Heart left ventricle (tissue), 16 donors: ENCODE measurements around the gene RTBDN. TPM values are rescaled to one million over a fixed set of nuclear protein-coding genes. Genes with fewer than 3 reads are reported as not detected.

Experiments used
- ATAC-seq, 4 donors: fragments of 200-7000 bp; cut with Tn5 transposase; one replicate each; pipeline ENCODE4 v1.9.1; 2020 to 2022; ENCODE audit warnings: moderate library complexity in 4 of 4, mild to moderate bottlenecking in 3 of 4, moderate number of reproducible peaks in 1 of 4
- DNase-seq, 5 donors: peaks; one replicate each; pipeline ENCODE4 v3.0.0-alpha.2; 2020
- H3K27ac ChIP-seq, 12 donors: fragments of 200-600 bp; sonication (generic) in 4 of 12; one replicate each; pipeline versions ENCODE4 v1.5.0 to v1.8.0; 2016 to 2022; ENCODE audit warnings: mild to moderate bottlenecking in 2 of 12
- H3K27me3 ChIP-seq, 9 donors: fragments of 200-600 bp; sonication (generic) in 2 of 9; one replicate each; pipeline versions ENCODE4 v1.5.1 to v1.8.0; 2016 to 2022; ENCODE audit warnings: mild to moderate bottlenecking in 3 of 9
- H3K36me3 ChIP-seq, 9 donors: fragments of 200-600 bp; sonication (generic) in 2 of 9; one replicate each; pipeline versions ENCODE4 v1.5.0 to v1.8.0; 2018 to 2022; ENCODE audit warnings: mild to moderate bottlenecking in 2 of 9
- H3K4me1 ChIP-seq, 12 donors: fragments of 200-600 bp; sonication (generic) in 4 of 12; one replicate each; pipeline versions ENCODE4 v1.5.0 to v1.8.0; 2016 to 2022; ENCODE audit warnings: mild to moderate bottlenecking in 3 of 12
- H3K4me3 ChIP-seq, 12 donors: fragments of 200-600 bp; sonication (generic) in 4 of 12; one replicate each; pipeline versions ENCODE4 v1.5.0 to v1.8.0; 2017 to 2022; ENCODE audit warnings: mild to moderate bottlenecking in 9 of 12, moderate library complexity in 4 of 12
- H3K9me3 ChIP-seq, 12 donors: fragments of 200-600 bp; sonication (generic) in 4 of 12; one replicate each; pipeline versions ENCODE4 v1.5.0 to v1.8.0; 2016 to 2022; ENCODE audit warnings: mild to moderate bottlenecking in 1 of 12
- POLR2A ChIP-seq, 2 donors: fragments of 450-650 bp; IDR thresholded peaks; one replicate each; pipeline ENCODE4 v1.6.1; 2017; ENCODE audit warnings: antibody characterized with exemption in 2 of 2, mild to moderate bottlenecking in 2 of 2, moderate library complexity in 2 of 2
- WGBS, 4 donors: extraction: QIAGEN DNeasy Blood & Tissue Kit in 2 of 4; methylation state at CpG; one replicate each; pipeline versions ENCODE4 v1.1.5 to v1.1.7; 2013 to 2018; 5-methylcytosine and 5-hydroxymethylcytosine counted together
- intact Hi-C, 10 donors: fragments of 100-400 bp; cut with DNase I; formaldehyde crosslinking; loops; one replicate each; pipeline versions ENCODE4 v1.11.1 to v1.14.2; 2022
- polyA plus RNA-seq, 2 donors: library from polyadenylated mRNA; stranded (reverse); fragments of 200-250 nt; gene quantifications; one replicate each; pipeline ENCODE4 v1.2.3, GENCODE V29; 2013
- total RNA-seq, 9 donors: library from RNA; depleted of rRNA in 2 of 9; stranded (reverse); fragments of >200 nt in 2 of 9; fragmentation: NEBNext Ultra II Directional in 3 of 9; extraction: Animal tissue kit (Norgen Biotek cat#: 25700) in 3 of 9; gene quantifications; one replicate each; pipeline versions ENCODE4 v1.1.0 to v1.2.4, GENCODE V29; 2016 to 2023
- TF ChIP-seq, protein P1 (sequence below), 12 donors: fragments of 200-600 bp; sonication (generic) in 4 of 12; IDR thresholded peaks; one replicate each; pipeline versions ENCODE4 v1.5.0 to v1.8.0; 2018 to 2022; ENCODE audit warnings: antibody characterized with exemption in 12 of 12, mild to moderate bottlenecking in 5 of 12
- donor health status: ischemic (EF 13 %, LVEDD 7.1; RV severe dilation, severe dysfunction).
- donor health status: healthy with polysubstance abuse.
- donor health status: DM: no; HTN: yes; CAD: no.
- donor health status: DM: no; HTN: no; CAD: no.
- donor health status: ischemic (EF 25% LVEDD 6.9; RV normal size, moderate dysfunction).
- donor health status: ischemic (EF 25% LVEDD 5.7; RV mildly dilated, moderate dysfunction).
- donor health status: healthy.
- donor health status: DM: yes; HTN: yes; CAD: no.
- donor health status: ischemic (EF 35%, LVEDD 5.7; RV mildly dilated, moderate dysfunction).
- donor health status: nonischemic (EF 11% LVEDD 7.7; RV severe dilation, severe dysfunction).
- donor health status: DM: yes; HTN: yes; CAD: no.
- donor health status: PGD.
- donor health status: ischemic (EF 29% LVEDD 5.4; RV normal size, mild dysfunction).
- donor health status: nonischemic (EF 23%, LVEDD 6.1; RV moderate dilation, normal function).

Gene RTBDN
- total and polyA plus RNA-seq, 11 donors = not detected

DNA sequence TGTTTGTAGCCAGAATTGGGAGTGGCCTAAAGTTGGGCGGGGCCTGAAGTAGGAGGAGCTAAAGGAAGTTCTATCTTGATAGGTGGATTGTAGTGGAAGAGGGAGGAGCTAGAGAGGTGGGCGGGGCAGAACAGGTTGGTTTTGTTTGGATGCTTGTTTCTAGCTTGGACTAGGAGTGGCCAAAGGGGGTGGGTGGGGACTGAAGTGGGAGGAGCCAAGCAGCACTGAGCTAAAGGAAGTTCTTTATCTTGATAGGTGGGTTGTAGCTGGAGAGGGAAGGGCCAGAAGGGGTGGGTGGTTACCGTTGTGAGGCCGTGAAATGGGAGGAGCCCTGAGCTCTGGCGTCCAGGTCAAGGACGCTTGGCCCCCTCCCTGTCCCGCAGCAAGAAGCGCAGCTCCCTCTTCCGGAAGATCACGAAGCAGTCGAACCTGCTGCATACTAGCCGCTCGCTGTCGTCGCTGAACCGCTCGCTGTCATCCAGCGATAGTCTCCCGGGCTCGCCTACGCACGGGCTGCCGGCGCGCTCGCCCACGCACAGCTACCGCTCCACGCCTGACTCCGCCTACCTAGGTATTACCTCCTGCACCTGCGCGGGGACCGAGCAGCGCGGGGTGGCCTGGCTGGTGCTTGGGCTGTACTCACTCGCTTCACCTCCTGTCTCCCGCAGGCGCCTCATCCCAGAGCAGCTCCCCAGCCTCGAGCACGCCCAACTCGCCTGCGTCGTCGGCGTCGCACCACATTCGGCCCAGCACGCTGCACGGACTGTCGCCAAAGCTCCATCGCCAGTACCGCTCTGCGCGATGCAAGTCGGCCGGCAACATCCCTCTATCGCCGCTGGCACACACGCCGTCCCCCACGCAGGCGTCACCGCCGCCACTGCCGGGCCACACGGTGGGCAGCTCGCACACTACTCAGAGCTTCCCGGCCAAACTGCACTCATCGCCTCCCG lies 38.8 kb upstream of the RTBDN start:
- H3K27ac ChIP-seq = no peak overlapping the region
- ATAC-seq = peak; percentile 46 to 80 (median 74)
- peaks cover 0 to 14% (median 3%) of the 10 kb centered on the region in 12 donors for H3K4me1 ChIP-seq
- H3K27me3 ChIP-seq = peaks cover 0 to 9% (median 0%) of the 10 kb centered on the region in 9 donors
- H3K4me3 ChIP-seq = peak overlapping the region in 9 of 12 donors; percentile 22 to 44 (median 32)
- intact Hi-C loops = no loop called here
- no peaks in the 10 kb centered on the region for H3K9me3 ChIP-seq
- peak in 3 of 5 donors; percentile 46 to 67 (median 67) for DNase-seq
- TF ChIP-seq, protein P1, sequence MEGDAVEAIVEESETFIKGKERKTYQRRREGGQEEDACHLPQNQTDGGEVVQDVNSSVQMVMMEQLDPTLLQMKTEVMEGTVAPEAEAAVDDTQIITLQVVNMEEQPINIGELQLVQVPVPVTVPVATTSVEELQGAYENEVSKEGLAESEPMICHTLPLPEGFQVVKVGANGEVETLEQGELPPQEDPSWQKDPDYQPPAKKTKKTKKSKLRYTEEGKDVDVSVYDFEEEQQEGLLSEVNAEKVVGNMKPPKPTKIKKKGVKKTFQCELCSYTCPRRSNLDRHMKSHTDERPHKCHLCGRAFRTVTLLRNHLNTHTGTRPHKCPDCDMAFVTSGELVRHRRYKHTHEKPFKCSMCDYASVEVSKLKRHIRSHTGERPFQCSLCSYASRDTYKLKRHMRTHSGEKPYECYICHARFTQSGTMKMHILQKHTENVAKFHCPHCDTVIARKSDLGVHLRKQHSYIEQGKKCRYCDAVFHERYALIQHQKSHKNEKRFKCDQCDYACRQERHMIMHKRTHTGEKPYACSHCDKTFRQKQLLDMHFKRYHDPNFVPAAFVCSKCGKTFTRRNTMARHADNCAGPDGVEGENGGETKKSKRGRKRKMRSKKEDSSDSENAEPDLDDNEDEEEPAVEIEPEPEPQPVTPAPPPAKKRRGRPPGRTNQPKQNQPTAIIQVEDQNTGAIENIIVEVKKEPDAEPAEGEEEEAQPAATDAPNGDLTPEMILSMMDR (IDR thresholded peaks at IDR 0.05) = no peak
- TF ChIP-seq POLR2A (IDR thresholded peaks at IDR 0.05) = no peak
- peaks cover 0 to 33% (median 16%) of the 10 kb centered on the region in 9 donors for H3K36me3 ChIP-seq
- 28 to 49% (median 33%) methylated on average over 69 to 70 of the region's 70 CpGs for WGBS, 4 donors

DNA sequence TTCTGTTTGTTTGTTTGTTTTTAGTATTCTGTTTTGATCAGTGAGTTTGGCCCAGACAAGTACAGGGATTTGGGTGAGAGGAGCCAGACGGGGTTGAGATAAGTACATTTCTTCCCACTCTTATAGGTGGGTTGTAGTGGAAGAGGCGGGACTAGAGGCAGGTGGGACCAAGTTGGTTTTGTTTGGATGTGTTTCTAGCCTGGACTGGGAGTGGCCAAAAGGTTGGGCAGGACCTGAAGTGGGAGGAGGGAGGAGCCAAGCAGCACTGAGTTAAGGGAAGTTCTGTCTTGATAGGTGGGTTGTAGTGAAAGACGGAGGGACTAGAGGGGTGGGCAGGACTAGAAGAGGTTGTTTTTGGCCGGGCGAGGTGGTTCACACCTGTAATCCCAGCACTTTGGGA lies 37.9 kb upstream of the RTBDN start:
- H3K4me1 ChIP-seq = peaks cover 0 to 20% (median 6%) of the 10 kb centered on the region in 12 donors
- H3K4me3 ChIP-seq = no peak overlapping the region
- H3K27me3 ChIP-seq = peaks cover 0 to 18% (median 6%) of the 10 kb centered on the region in 9 donors
- no peaks in the 10 kb centered on the region for H3K9me3 ChIP-seq
- peaks cover 0 to 23% (median 8%) of the 10 kb centered on the region in 9 donors for H3K36me3 ChIP-seq
- intact Hi-C loops = no loop called here
- no peak overlapping the region for H3K27ac ChIP-seq
- ATAC-seq (no peak), DNase-seq (no peak)
- 85 to 93% (median 89%) methylated on average over 5 of the region's 5 CpGs for WGBS, 4 donors
- TF ChIP-seq POLR2A (IDR thresholded peaks at IDR 0.05) = no peak
- TF ChIP-seq, protein P1 (IDR thresholded peaks at IDR 0.05) = no peak

DNA sequence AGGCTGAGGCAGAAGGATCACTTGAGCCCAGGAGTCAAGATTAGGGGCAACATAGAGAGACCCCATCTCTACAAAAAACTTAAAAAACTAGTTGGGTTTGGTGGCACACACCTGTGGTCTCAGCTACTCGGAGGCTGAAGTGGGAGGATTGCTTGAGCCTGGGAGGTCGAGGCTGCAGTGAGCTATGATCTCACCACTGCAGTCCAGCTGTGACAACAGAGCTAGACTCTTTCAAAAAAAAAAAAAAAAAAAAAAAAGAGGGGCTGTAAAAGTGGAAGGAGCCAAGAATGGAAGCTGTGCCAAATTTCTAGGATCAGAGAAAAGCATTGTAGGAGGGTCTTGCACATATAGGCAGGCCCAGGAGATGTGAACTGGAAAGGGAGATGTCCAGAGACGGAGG lies 37.3 kb upstream of the RTBDN start:
- intact Hi-C loops = no loop called here
- ATAC-seq = no peak
- H3K27ac ChIP-seq = no peak overlapping the region
- H3K36me3 ChIP-seq = peaks cover 0 to 17% (median 3%) of the 10 kb centered on the region in 9 donors
- H3K27me3 ChIP-seq = peaks cover 0 to 20% (median 6%) of the 10 kb centered on the region in 9 donors
- WGBS, 4 donors = 64 to 79% (median 75%) methylated on average over 3 of the region's 3 CpGs
- H3K9me3 ChIP-seq = no peaks in the 10 kb centered on the region
- no peak overlapping the region for H3K4me3 ChIP-seq
- DNase-seq = no peak
- H3K4me1 ChIP-seq = peaks cover 0 to 22% (median 7%) of the 10 kb centered on the region in 12 donors
- TF ChIP-seq, protein P1 (IDR thresholded peaks at IDR 0.05) = no peak
- TF ChIP-seq POLR2A (IDR thresholded peaks at IDR 0.05) = no peak

DNA sequence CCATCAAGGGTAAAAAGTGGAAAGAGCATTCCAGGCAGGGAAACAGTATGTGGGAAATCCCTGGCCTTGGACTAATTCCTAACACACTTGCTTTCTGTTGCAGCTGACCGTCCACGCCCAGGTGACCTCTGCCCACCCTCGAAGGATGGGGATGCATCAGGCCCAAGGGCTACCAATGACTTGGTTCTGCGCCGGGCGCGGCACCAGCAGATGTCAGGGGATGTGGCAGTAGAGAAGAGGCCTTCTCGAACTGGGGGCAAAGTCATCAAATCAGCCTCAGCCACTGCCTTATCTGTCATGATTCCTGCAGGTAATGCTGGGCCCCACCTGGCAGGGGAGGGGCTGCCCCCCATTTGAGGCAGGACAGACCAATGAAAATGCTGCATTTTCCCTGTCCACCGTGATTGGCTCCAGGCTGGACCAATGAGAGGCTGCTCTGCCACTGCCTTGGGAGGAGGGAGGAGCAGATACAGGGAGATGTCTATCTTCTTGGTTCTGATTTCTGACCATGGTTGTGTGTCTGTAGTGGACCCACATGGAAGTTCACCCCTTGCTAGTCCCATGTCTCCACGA lies 34.2 kb upstream of the RTBDN start:
- TF ChIP-seq POLR2A (IDR thresholded peaks at IDR 0.05) = no peak
- TF ChIP-seq, protein P1 (IDR thresholded peaks at IDR 0.05) = no peak
- Histone ChIP-seq H3K4me1 (peaks cover 0 to 15% (median 7%) of the 10 kb centered on the region in 12 donors), H3K36me3 (no peaks in the 10 kb centered on the region), H3K27me3 (peaks cover 0 to 22% (median 6%) of the 10 kb centered on the region in 9 donors), H3K27ac (no peak overlapping the region), H3K9me3 (no peaks in the 10 kb centered on the region), H3K4me3 (no peak overlapping the region)
- WGBS, 4 donors = 92 to 97% (median 94%) methylated on average over 10 of the region's 10 CpGs
- ATAC-seq (no peak), DNase-seq (no peak)
- intact Hi-C loops = no loop called here
